Ascending aorta (tissue), 2 donors: ENCODE results near the gene BBIP1. TPM values are rescaled to one million over a fixed set of nuclear protein-coding genes. Genes with fewer than 3 reads are reported as not detected.

ENCODE experiments used
- DNase-seq, 2 donors: peaks; one replicate each; pipeline ENCODE4 v3.0.0-alpha.2; 2019; ENCODE audit warnings: low spot score in 2 of 2
- H3K27ac ChIP-seq, 2 donors: fragments of 200-600 bp; sonication (generic); one replicate each; pipeline ENCODE4 v1.5.1; 2016 to 2017; ENCODE audit warnings: mild to moderate bottlenecking in 1 of 2
- H3K27me3 ChIP-seq: fragments of 200-600 bp; sonication (generic); one replicate; pipeline ENCODE4 v1.5.1; 2017
- H3K36me3 ChIP-seq, 2 donors: fragments of 200-600 bp; sonication (generic); one replicate each; pipeline ENCODE4 v1.5.1; 2016
- H3K4me1 ChIP-seq, 2 donors: fragments of 200-600 bp; sonication (generic); one replicate each; pipeline ENCODE4 v1.5.1; 2016 to 2017; ENCODE audit warnings: mild to moderate bottlenecking in 1 of 2
- H3K4me3 ChIP-seq, 2 donors: fragments of 200-600 bp; sonication (generic); one replicate each; pipeline ENCODE4 v1.5.1; 2016 to 2017; ENCODE audit warnings: mild to moderate bottlenecking in 1 of 2
- H3K9me3 ChIP-seq, 2 donors: fragments of 200-600 bp; sonication (generic); one replicate each; pipeline ENCODE4 v1.5.1; 2016
- CTCF ChIP-seq, 3 experiments: fragments of 200-600 bp in 2 of 3; fragments of 450-650 bp in 1 of 3; sonication (generic) in 2 of 3; IDR thresholded peaks; one replicate each; pipeline ENCODE4 v1.5.1; 2016 to 2019; ENCODE audit warnings: antibody characterized with exemption in 3 of 3, mild to moderate bottlenecking in 1 of 3, moderate library complexity in 1 of 3
- intact Hi-C: fragments of 100-400 bp; cut with DNase I; formaldehyde crosslinking; loops from one replicate; pipeline ENCODE4 v1.15.1; 2023
- total RNA-seq: library from RNA; depleted of rRNA; stranded (reverse); fragments of >200 nt; gene quantifications from one replicate; pipeline ENCODE4 v1.1.0, GENCODE V29; 2016

The BBIP1 gene
- total RNA-seq, 1 donor from 2014 or later: 1.5 TPM

- Histone ChIP-seq H3K27ac (peak overlapping the region; percentile 75 to 79), H3K4me1 (peaks cover 16 to 38% of the 10 kb centered on the region in 2 donors), H3K4me3 (peak overlapping the region; percentile 0 to 11), H3K9me3 (no peaks in the 10 kb centered on the region), H3K36me3 (no peaks in the 10 kb centered on the region), H3K27me3 (no peaks in the 10 kb centered on the region)
- intact Hi-C loops: loop anchor here (2.0 kb wide), 1 partner anchor 30 kb away; no protein-coding TSS in a partner anchor
- TF ChIP-seq CTCF (IDR thresholded peaks at IDR 0.05): no peak
- DNase-seq: no peak
Measured at GRCh38 chr10:110864662-110865140, 54.3 kb downstream of the BBIP1 start.

- no peak for DNase-seq
- Histone ChIP-seq H3K4me3 (no peak overlapping the region), H3K36me3 (no peaks in the 10 kb centered on the region), H3K27ac (peak overlapping the region; percentile 75 to 79), H3K27me3 (no peaks in the 10 kb centered on the region), H3K9me3 (no peaks in the 10 kb centered on the region), H3K4me1 (peaks cover 22 to 38% of the 10 kb centered on the region in 2 donors)
- intact Hi-C loops: loop anchor here (2.0 kb wide), 1 partner anchor 29 kb away; no protein-coding TSS in a partner anchor
- no peak for TF ChIP-seq CTCF (IDR thresholded peaks at IDR 0.05)
Measured at GRCh38 chr10:110863956-110864355, 55.0 kb downstream of the BBIP1 start.

GRCh38 chr10:110863361-110863760, 55.6 kb downstream of the BBIP1 start:
- Histone ChIP-seq H3K27ac (peak overlapping the region; percentile 75 to 79), H3K27me3 (no peaks in the 10 kb centered on the region), H3K4me1 (peaks cover 22 to 36% of the 10 kb centered on the region in 2 donors), H3K4me3 (no peak overlapping the region), H3K36me3 (no peaks in the 10 kb centered on the region), H3K9me3 (no peaks in the 10 kb centered on the region)
- TF ChIP-seq CTCF (IDR thresholded peaks at IDR 0.05): no peak
- intact Hi-C loops: no loop called here
- no peak for DNase-seq

GRCh38 chr10:110862961-110863360, 56.0 kb downstream of the BBIP1 start:
- Histone ChIP-seq H3K27ac (no peak overlapping the region), H3K9me3 (no peaks in the 10 kb centered on the region), H3K36me3 (no peaks in the 10 kb centered on the region), H3K4me3 (no peak overlapping the region), H3K4me1 (peaks cover 21 to 35% of the 10 kb centered on the region in 2 donors), H3K27me3 (no peaks in the 10 kb centered on the region)
- no peak for TF ChIP-seq CTCF (IDR thresholded peaks at IDR 0.05)
- intact Hi-C loops: no loop called here
- DNase-seq: no peak

- TF ChIP-seq CTCF (IDR thresholded peaks at IDR 0.05): no peak
- H3K27ac ChIP-seq: no peak overlapping the region
- no peaks in the 10 kb centered on the region for H3K27me3 ChIP-seq
- no peaks in the 10 kb centered on the region for H3K9me3 ChIP-seq
- peaks cover 18 to 35% of the 10 kb centered on the region in 2 donors for H3K4me1 ChIP-seq
- no peak for DNase-seq
- H3K36me3 ChIP-seq: no peaks in the 10 kb centered on the region
- intact Hi-C loops: no loop called here
- H3K4me3 ChIP-seq: no peak overlapping the region
Measured at GRCh38 chr10:110861930-110862649, 56.9 kb downstream of the BBIP1 start.
